ENCODE results near the gene SLC25A26. TPM values are rescaled to one million over a fixed set of nuclear protein-coding genes. Genes with fewer than 3 reads are reported as not detected.

The SLC25A26 gene
- total and polyA plus RNA-seq, 7 donors, result 17.8 to 42.8 (median 22.4) TPM

- H3K4me3 ChIP-seq, result no peak overlapping the region
- TF ChIP-seq EP300 (IDR thresholded peaks at IDR 0.05), result no peak
- TF ChIP-seq, protein P1, sequence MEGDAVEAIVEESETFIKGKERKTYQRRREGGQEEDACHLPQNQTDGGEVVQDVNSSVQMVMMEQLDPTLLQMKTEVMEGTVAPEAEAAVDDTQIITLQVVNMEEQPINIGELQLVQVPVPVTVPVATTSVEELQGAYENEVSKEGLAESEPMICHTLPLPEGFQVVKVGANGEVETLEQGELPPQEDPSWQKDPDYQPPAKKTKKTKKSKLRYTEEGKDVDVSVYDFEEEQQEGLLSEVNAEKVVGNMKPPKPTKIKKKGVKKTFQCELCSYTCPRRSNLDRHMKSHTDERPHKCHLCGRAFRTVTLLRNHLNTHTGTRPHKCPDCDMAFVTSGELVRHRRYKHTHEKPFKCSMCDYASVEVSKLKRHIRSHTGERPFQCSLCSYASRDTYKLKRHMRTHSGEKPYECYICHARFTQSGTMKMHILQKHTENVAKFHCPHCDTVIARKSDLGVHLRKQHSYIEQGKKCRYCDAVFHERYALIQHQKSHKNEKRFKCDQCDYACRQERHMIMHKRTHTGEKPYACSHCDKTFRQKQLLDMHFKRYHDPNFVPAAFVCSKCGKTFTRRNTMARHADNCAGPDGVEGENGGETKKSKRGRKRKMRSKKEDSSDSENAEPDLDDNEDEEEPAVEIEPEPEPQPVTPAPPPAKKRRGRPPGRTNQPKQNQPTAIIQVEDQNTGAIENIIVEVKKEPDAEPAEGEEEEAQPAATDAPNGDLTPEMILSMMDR (IDR thresholded peaks at IDR 0.05), result peak; percentile 52 to 82 (median 80)
- no peak for DNase-seq
- no peaks in the 10 kb centered on the region for H3K4me1 ChIP-seq
- H3K36me3 ChIP-seq, result no peaks in the 10 kb centered on the region
- H3K9me3 ChIP-seq, result no peaks in the 10 kb centered on the region
- intact Hi-C loops (cut with DNase I), result loop anchor here (2.0 to 5.0 kb wide), 2 partner anchors 563 to 583 kb away; no protein-coding TSS in a partner anchor
- no peak overlapping the region for H3K27ac ChIP-seq
- 32 to 68% methylated on average over 6 of the region's 6 CpGs for WGBS, 2 donors
- no peaks in the 10 kb centered on the region for H3K27me3 ChIP-seq
Measured at GRCh38 chr3:66253790-66254620, 33.2 kb downstream of the SLC25A26 start.

- Histone ChIP-seq H3K4me3 (no peak overlapping the region), H3K4me1 (no peaks in the 10 kb centered on the region), H3K27ac (no peak overlapping the region), H3K27me3 (no peaks in the 10 kb centered on the region), H3K36me3 (no peaks in the 10 kb centered on the region), H3K9me3 (no peaks in the 10 kb centered on the region)
- DNase-seq, result no peak
- 74 to 90% methylated on average over 3 of the region's 3 CpGs for WGBS, 2 donors
- intact Hi-C loops (cut with DNase I), result loop anchor here (2.0 kb wide), 1 partner anchor 581 kb away; no protein-coding TSS in a partner anchor
- TF ChIP-seq POLR2AphosphoS5 (IDR thresholded peaks at IDR 0.05) (no peak), POLR2A (IDR thresholded peaks at IDR 0.05) (no peak), EP300 (IDR thresholded peaks at IDR 0.05) (no peak)
- TF ChIP-seq, protein P1 (IDR thresholded peaks at IDR 0.05), result no peak
Measured at GRCh38 chr3:66255865-66256264, 35.1 kb downstream of the SLC25A26 start.

DNA sequence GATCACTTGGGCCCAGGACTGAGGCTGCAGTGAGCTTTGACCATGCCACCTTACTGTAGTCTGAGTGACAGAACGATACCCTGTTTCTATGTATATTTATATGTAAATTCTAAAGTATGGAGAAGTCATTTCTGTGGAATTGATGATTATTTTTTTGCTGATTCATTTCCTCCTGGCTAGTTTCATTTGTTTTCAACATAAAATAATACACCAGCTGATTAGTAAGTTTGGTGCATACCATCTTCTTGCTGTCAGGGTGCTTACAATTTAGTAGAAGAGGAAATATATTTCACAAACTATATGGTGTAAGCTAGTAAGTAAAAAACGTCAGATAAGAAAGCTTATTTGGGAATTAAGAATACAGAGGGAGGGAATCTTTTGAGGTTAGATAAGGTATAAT lies 36.0 kb downstream of the SLC25A26 start:
- Histone ChIP-seq H3K4me1 (no peaks in the 10 kb centered on the region), H3K36me3 (no peaks in the 10 kb centered on the region), H3K4me3 (no peak overlapping the region), H3K27ac (no peak overlapping the region), H3K27me3 (no peaks in the 10 kb centered on the region), H3K9me3 (no peaks in the 10 kb centered on the region)
- 80 to 83% methylated on average over 2 of the region's 2 CpGs for WGBS, 2 donors
- no peak for DNase-seq
- TF ChIP-seq POLR2AphosphoS5 (IDR thresholded peaks at IDR 0.05) (no peak), EP300 (IDR thresholded peaks at IDR 0.05) (no peak), POLR2A (IDR thresholded peaks at IDR 0.05) (no peak)
- TF ChIP-seq, protein P1 (IDR thresholded peaks at IDR 0.05), result no peak
- intact Hi-C loops (cut with DNase I), result no loop called here

DNA sequence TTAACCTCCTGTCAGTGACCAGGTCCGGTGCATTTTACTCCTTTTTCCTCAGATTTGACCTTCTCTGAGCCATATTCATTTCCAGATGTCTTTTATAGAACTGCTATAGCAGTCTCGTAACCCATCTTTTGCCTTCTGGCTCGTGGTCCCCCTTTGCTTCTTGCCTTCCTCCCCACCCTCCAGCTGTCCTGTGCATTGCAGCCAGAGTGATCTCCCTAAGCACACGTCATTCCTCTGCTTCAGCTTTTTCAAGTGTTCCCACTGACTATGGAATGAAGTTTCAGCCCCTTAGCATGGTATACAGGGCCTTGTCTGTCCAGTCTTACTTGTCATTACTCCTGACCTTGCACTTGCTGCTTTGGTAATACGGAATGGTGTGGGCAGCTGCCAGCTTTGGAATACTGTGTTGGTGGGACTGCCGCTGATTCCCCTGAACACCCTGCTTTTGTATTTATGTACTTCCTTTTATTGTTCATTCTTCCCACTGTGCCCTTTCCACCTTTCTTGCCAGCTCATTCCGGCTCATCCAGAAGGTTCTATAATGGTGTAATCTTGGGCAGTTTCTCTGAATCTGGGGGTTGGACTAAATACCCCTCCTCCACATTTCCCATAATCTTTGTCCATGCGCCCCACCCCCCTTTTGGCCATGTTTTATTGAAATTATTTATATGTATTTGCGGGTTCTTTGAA lies 38.9 kb downstream of the SLC25A26 start:
- Histone ChIP-seq H3K4me1 (no peaks in the 10 kb centered on the region), H3K27ac (no peak overlapping the region), H3K4me3 (no peak overlapping the region), H3K9me3 (no peaks in the 10 kb centered on the region), H3K36me3 (peaks cover 0 to 14% (median 0%) of the 10 kb centered on the region in 4 donors), H3K27me3 (no peaks in the 10 kb centered on the region)
- TF ChIP-seq POLR2A (IDR thresholded peaks at IDR 0.05) (no peak), POLR2AphosphoS5 (IDR thresholded peaks at IDR 0.05) (no peak), EP300 (IDR thresholded peaks at IDR 0.05) (no peak)
- TF ChIP-seq, protein P1 (IDR thresholded peaks at IDR 0.05), result no peak
- WGBS, 2 donors, result 89 to 95% methylated on average over 9 of the region's 9 CpGs
- intact Hi-C loops (cut with DNase I), result no loop called here
- DNase-seq, result no peak

All from sigmoid colon (tissue), 7 donors.